H9 (cell line): ENCODE data around the gene MTTP. TPM values are rescaled to one million over a fixed set of nuclear protein-coding genes. Genes with fewer than 3 reads are reported as not detected.

Experiments
- DNase-seq: peaks from one replicate; pipeline ENCODE4 v3.0.0-alpha.2; 2017
- H2AFZ ChIP-seq: one replicate; pipeline ENCODE4 v1.6.1; 2013; ENCODE audit warnings: mild to moderate bottlenecking, low read length, control low read depth, moderate library complexity
- H2AK5ac ChIP-seq: 2 replicates; pipeline ENCODE4 v1.6.1; 2013; ENCODE audit warnings: low read length, control low read depth, mixed read lengths; ENCODE audit not compliant: insufficient read length
- H2BK120ac ChIP-seq: one replicate; pipeline ENCODE4 v1.6.1; 2013; ENCODE audit warnings: low read depth, mild to moderate bottlenecking, low read length, control low read depth, inconsistent platforms; ENCODE audit not compliant: poor library complexity, severe bottlenecking
- H2BK12ac ChIP-seq: 2 replicates; pipeline ENCODE4 v1.6.1; 2013; ENCODE audit warnings: low read length, control low read depth, mixed read lengths, low read depth; ENCODE audit not compliant: insufficient read length
- H2BK15ac ChIP-seq: 2 replicates; pipeline ENCODE4 v1.6.1; 2013; ENCODE audit warnings: low read depth, low read length, control low read depth
- H2BK20ac ChIP-seq: one replicate; pipeline ENCODE4 v1.6.1; 2013; ENCODE audit warnings: low read depth, mild to moderate bottlenecking, low read length, control low read depth, inconsistent platforms; ENCODE audit not compliant: poor library complexity, severe bottlenecking
- H2BK5ac ChIP-seq: 2 replicates; pipeline ENCODE4 v1.6.1; 2013; ENCODE audit warnings: low read length, control low read depth, mixed read lengths; ENCODE audit not compliant: insufficient read length
- H3K14ac ChIP-seq: 2 replicates; pipeline ENCODE4 v1.6.1; 2013; ENCODE audit warnings: low read length, control low read depth; ENCODE audit not compliant: insufficient read depth
- H3K18ac ChIP-seq: 2 replicates; pipeline ENCODE4 v1.6.1; 2013; ENCODE audit warnings: low read depth, mild to moderate bottlenecking, mixed read lengths, low read length, control low read depth; ENCODE audit not compliant: insufficient read length
- H3K23ac ChIP-seq: 2 replicates; pipeline ENCODE4 v1.6.1; 2013; ENCODE audit warnings: low read length, control low read depth, mixed read lengths, low read depth; ENCODE audit not compliant: insufficient read length
- H3K23me2 ChIP-seq: 2 replicates; pipeline ENCODE4 v1.6.1; 2013; ENCODE audit warnings: low read depth, mild to moderate bottlenecking, mixed read lengths, low read length, control low read depth; ENCODE audit not compliant: insufficient read length, poor library complexity, severe bottlenecking
- H3K27ac ChIP-seq: 2 replicates; pipeline ENCODE4 v1.5.1; 2013; ENCODE audit warnings: low read length, control low read depth, mixed read lengths, low read depth; ENCODE audit not compliant: insufficient read length
- H3K27me3 ChIP-seq: 2 replicates; pipeline ENCODE4 v1.6.1; 2013; ENCODE audit warnings: low read length, control low read depth, inconsistent platforms; ENCODE audit not compliant: insufficient read depth
- H3K4ac ChIP-seq: 2 replicates; pipeline ENCODE4 v1.6.1; 2013; ENCODE audit warnings: low read depth, mild to moderate bottlenecking, control low read depth, inconsistent platforms, low read length, moderate library complexity
- H3K4me1 ChIP-seq: 2 replicates; pipeline ENCODE4 v1.6.1; 2013; ENCODE audit warnings: low read length, control low read depth, inconsistent platforms; ENCODE audit not compliant: insufficient read depth
- H3K4me2 ChIP-seq: 2 replicates; pipeline ENCODE4 v1.6.1; 2013; ENCODE audit warnings: low read length, control low read depth, mixed read lengths; ENCODE audit not compliant: insufficient read length, insufficient read depth
- H3K56ac ChIP-seq: 2 replicates; pipeline ENCODE4 v1.6.1; 2013; ENCODE audit warnings: low read depth, mild to moderate bottlenecking, mixed read lengths, low read length, control low read depth; ENCODE audit not compliant: insufficient read length
- H3K79me1 ChIP-seq: 2 replicates; pipeline ENCODE4 v1.6.1; 2013; ENCODE audit warnings: low read depth, mild to moderate bottlenecking, moderate library complexity, low read length, control low read depth, inconsistent platforms; ENCODE audit not compliant: insufficient read depth, poor library complexity, severe bottlenecking
- H3K79me2 ChIP-seq: 2 replicates; pipeline ENCODE4 v1.6.1; 2013; ENCODE audit warnings: low read length, control low read depth, inconsistent platforms; ENCODE audit not compliant: insufficient read depth
- H3K9ac ChIP-seq: 2 replicates; pipeline ENCODE4 v1.6.1; 2013; ENCODE audit warnings: low read length, control low read depth, mixed read lengths; ENCODE audit not compliant: insufficient read length; ENCODE audit errors: extremely low read depth
- H3K9me3 ChIP-seq: one replicate; pipeline ENCODE4 v1.6.1; 2013; ENCODE audit warnings: low read depth, low read length, inconsistent platforms; ENCODE audit not compliant: control insufficient read depth
- H3T11ph ChIP-seq: one replicate; pipeline ENCODE4 v1.6.1; 2013; ENCODE audit warnings: mild to moderate bottlenecking, low read length, control low read depth, inconsistent platforms
- H4K20me1 ChIP-seq: one replicate; pipeline ENCODE4 v1.6.1; 2013; ENCODE audit not compliant: control insufficient read depth, insufficient read length, insufficient read depth
- H4K5ac ChIP-seq: 2 replicates; pipeline ENCODE4 v1.6.1; 2013; ENCODE audit warnings: low read depth, mild to moderate bottlenecking, mixed read lengths, low read length, control low read depth; ENCODE audit not compliant: insufficient read length
- H4K8ac ChIP-seq: replicated peaks from 2 replicates; pipeline ENCODE4 v1.6.1; 2013; ENCODE audit warnings: low read length, control low read depth, mixed read lengths, low read depth; ENCODE audit not compliant: insufficient read length
- H4K91ac ChIP-seq: 2 replicates; pipeline ENCODE4 v1.6.1; 2013; ENCODE audit warnings: low read depth, mild to moderate bottlenecking, moderate library complexity, mixed read lengths, low read length, control low read depth; ENCODE audit not compliant: insufficient read length
- H3K27ac Mint-ChIP-seq, 3 experiments: 2 replicates in 2 of 3; 3 replicates in 1 of 3; pipeline ENCODE4 v1.8.0; 2020 to 2021; ENCODE audit warnings: mixed read lengths in 3 of 3, mild to moderate bottlenecking in 1 of 3, moderate library complexity in 1 of 3
- H3K27me3 Mint-ChIP-seq: 2 replicates; pipeline ENCODE4 v1.8.0; 2021; ENCODE audit warnings: low read depth, mild to moderate bottlenecking, moderate library complexity, mixed read lengths
- H3K36me3 Mint-ChIP-seq, 3 experiments: 2 replicates in 2 of 3; 3 replicates in 1 of 3; pipeline ENCODE4 v1.8.0; 2020 to 2021; ENCODE audit warnings: low read depth in 3 of 3, mixed read lengths in 3 of 3; ENCODE audit not compliant: insufficient read depth in 1 of 3
- H3K4me1 Mint-ChIP-seq, 2 experiments: 2 replicates each; pipeline ENCODE4 v1.8.0; 2020; ENCODE audit warnings: mixed read lengths in 2 of 2
- H3K4me3 Mint-ChIP-seq, 2 experiments: 2 replicates in 1 of 2; 3 replicates in 1 of 2; pipeline ENCODE4 v1.8.0; 2020 to 2021; ENCODE audit warnings: mild to moderate bottlenecking in 2 of 2, mixed read lengths in 2 of 2, moderate library complexity in 1 of 2
- H3K9me3 Mint-ChIP-seq, 2 experiments: 2 replicates in 1 of 2; 3 replicates in 1 of 2; pipeline ENCODE4 v1.8.0; 2020; ENCODE audit warnings: mild to moderate bottlenecking in 2 of 2, mixed read lengths in 2 of 2, moderate library complexity in 1 of 2
- CTCF ChIP-seq: fragments of 200-600 bp; sonication (generic); conservative IDR thresholded peaks from 3 replicates; pipeline ENCODE4 v1.8.0; 2021; ENCODE audit warnings: antibody characterized with exemption, mild to moderate bottlenecking
- WGBS: extraction: QIAGEN DNeasy Blood & Tissue Kit; methylation state at CpG from one replicate; pipeline ENCODE4 v1.1.7; 2013; ENCODE audit warnings: missing lambda C conversion rate, low lambda C conversion rate, mixed read lengths; ENCODE audit not compliant: insufficient read length; ENCODE audit errors: extremely low coverage; 5-methylcytosine and 5-hydroxymethylcytosine counted together
- total RNA-seq: library from RNA; stranded (reverse); gene quantifications from 2 replicates; pipeline ENCODE4 v1.2.1, GENCODE V29; 2021

The MTTP gene
- total RNA-seq, 1 experiment from 2014 or later: 0.46 TPM

GRCh38 chr4:99648321-99648720 is 73.7 kb downstream of the MTTP start:
- no peak overlapping the region for H2BK15ac ChIP-seq
- no peak overlapping the region for H2AK5ac ChIP-seq
- H3K23ac ChIP-seq: no peak overlapping the region
- no peak overlapping the region for H3K14ac ChIP-seq
- no peak for DNase-seq
- Mint-ChIP-seq H3K27ac (no peak overlapping the region), H3K36me3 (no peaks in the 10 kb centered on the region), H3K27me3 (peaks cover 74% of the 10 kb centered on the region), H3K9me3 (no peaks in the 10 kb centered on the region; a peak in 1 of 5 replicates), H3K4me3 (no peak overlapping the region), H3K4me1 (peaks cover 24 to 34% of the 10 kb centered on the region in 2 experiments)
- H3K56ac ChIP-seq: no peak overlapping the region
- no peak overlapping the region for H4K8ac ChIP-seq
- no peak overlapping the region for H2BK5ac ChIP-seq
- no peak overlapping the region for H3T11ph ChIP-seq
- H4K20me1 ChIP-seq: no peaks in the 10 kb centered on the region
- H2BK20ac ChIP-seq: no peak overlapping the region
- H3K9ac ChIP-seq: no peak overlapping the region
- no peaks in the 10 kb centered on the region for H3K9me3 ChIP-seq
- no peak for TF ChIP-seq CTCF
- no peak overlapping the region for H3K18ac ChIP-seq
- no peak overlapping the region for H3K4me2 ChIP-seq
- no peak overlapping the region for H4K91ac ChIP-seq
- H3K23me2 ChIP-seq: no peaks in the 10 kb centered on the region
- H4K5ac ChIP-seq: no peak overlapping the region
- H3K27ac ChIP-seq: no peak overlapping the region
- H3K4me1 ChIP-seq: peaks cover 5% of the 10 kb centered on the region; the same call in 1 of the 2 replicates
- H2BK120ac ChIP-seq: no peak overlapping the region
- H3K79me1 ChIP-seq: no peaks in the 10 kb centered on the region
- no CpG with 5 or more reads among the region's 1 CpG for WGBS
- no peaks in the 10 kb centered on the region for H3K79me2 ChIP-seq
- H2BK12ac ChIP-seq: no peak overlapping the region
- peaks cover 3% of the 10 kb centered on the region; the same call in 1 of the 2 replicates for H3K27me3 ChIP-seq
- no peak overlapping the region for H3K4ac ChIP-seq
- H2AFZ ChIP-seq: no peak overlapping the region
